Measurements from ENCODE around the gene KIFAP3. TPM values are rescaled to one million over a fixed set of nuclear protein-coding genes. Genes with fewer than 3 reads are reported as not detected.
A peak's percentile ranks its signal among the peaks of the same experiment; 100 is the strongest.

Gene KIFAP3
- total and polyA plus RNA-seq, 12 donors: 16.5 to 84.0 (median 54.0) TPM

DNA sequence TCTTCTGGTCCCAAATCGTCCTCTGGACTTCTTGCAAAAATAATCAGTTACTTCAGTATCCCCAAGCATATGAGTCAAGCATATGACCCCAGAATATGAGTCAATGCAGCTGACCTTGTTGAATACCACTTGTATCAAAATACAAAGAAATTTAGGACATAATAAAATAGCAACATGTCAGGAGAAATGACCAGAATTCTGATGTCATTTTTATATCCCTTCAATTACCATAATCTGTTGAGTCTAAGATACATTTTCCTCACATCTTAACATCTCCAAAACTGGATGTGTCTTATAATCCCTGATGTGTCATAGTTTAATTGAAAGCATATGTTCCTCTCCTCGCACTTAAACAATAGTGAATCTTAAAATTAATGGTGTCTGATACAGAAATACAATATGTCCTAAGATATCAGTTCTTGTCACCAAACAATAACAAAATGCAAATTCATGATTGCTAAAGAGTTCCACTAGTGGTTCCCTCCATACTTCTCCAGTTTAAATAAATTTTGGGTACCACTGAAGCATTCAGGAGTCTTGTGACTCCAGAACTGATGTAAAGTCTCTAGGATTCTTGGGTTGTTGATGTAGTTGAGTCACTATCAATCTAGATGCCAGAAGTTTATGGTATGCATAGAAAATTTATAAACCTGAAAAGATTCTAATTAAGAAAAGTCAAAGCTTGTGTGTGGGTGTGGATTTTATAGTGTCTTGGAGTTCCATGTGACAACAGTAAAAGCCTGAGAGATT lies 41.8 kb downstream of the KIFAP3 start:
- intact Hi-C loops (cut with DNase I): no loop called here
- Histone ChIP-seq H3K9me3 (peaks cover 0 to 10% (median 7%) of the 10 kb centered on the region in 11 donors), H3K27me3 (no peaks in the 10 kb centered on the region), H3K27ac (no peak overlapping the region), H3K4me3 (no peak overlapping the region), H3K36me3 (peaks cover 0 to 68% (median 18%) of the 10 kb centered on the region in 9 donors), H3K4me1 (no peaks in the 10 kb centered on the region)
- ATAC-seq: no peak
- 86 to 89% methylated on average over 2 of the region's 2 CpGs for WGBS, 2 donors
- no peak for DNase-seq
- TF ChIP-seq, protein P1, sequence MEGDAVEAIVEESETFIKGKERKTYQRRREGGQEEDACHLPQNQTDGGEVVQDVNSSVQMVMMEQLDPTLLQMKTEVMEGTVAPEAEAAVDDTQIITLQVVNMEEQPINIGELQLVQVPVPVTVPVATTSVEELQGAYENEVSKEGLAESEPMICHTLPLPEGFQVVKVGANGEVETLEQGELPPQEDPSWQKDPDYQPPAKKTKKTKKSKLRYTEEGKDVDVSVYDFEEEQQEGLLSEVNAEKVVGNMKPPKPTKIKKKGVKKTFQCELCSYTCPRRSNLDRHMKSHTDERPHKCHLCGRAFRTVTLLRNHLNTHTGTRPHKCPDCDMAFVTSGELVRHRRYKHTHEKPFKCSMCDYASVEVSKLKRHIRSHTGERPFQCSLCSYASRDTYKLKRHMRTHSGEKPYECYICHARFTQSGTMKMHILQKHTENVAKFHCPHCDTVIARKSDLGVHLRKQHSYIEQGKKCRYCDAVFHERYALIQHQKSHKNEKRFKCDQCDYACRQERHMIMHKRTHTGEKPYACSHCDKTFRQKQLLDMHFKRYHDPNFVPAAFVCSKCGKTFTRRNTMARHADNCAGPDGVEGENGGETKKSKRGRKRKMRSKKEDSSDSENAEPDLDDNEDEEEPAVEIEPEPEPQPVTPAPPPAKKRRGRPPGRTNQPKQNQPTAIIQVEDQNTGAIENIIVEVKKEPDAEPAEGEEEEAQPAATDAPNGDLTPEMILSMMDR (IDR thresholded peaks at IDR 0.05): no peak

DNA sequence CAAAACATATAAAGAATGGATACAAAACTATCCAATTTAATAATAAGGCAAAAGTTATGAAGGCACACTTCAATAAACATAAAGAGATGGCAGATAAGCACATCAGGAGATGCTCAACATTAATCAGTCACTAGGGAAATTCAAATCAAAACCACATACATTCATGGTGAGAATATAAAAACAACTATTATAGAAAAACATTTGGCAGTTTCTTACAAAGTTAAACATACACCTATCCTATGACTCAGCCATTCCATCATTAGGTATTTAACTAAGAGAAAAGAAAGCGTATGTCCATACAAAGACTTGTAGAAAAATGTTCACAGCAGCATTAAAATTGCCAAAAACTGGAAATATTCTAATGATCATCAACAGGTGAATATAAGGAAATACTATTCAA lies 44.3 kb downstream of the KIFAP3 start:
- H3K4me1 ChIP-seq: no peaks in the 10 kb centered on the region
- TF ChIP-seq, protein P1 (IDR thresholded peaks at IDR 0.05): no peak
- H3K27me3 ChIP-seq: no peaks in the 10 kb centered on the region
- peaks cover 0 to 21% (median 13%) of the 10 kb centered on the region in 11 donors for H3K9me3 ChIP-seq
- ATAC-seq (no peak), DNase-seq (no peak)
- H3K4me3 ChIP-seq: no peak overlapping the region
- peaks cover 0 to 76% (median 22%) of the 10 kb centered on the region in 9 donors for H3K36me3 ChIP-seq
- intact Hi-C loops (cut with DNase I): no loop called here
- H3K27ac ChIP-seq: no peak overlapping the region
- WGBS, 2 donors: 98 to 99% methylated on average over 1 of the region's 1 CpG

DNA sequence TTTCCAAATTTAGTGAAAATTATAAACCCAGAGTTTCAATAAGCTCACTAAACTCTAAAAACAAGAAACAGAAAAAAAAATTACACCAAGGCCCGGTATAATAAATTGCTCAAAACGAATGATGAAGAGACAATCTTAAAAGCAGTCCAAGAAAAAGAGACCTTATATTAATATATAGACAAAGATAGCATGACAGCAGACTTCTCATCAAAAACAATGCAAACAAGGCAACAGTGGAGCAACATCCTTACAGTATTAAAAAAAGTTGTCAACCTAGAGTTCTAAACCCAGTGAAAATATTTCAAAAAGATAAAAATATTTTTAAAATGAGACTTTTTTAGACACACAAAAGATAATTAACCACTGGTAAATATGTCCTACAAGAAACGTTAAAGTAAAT lies 46.7 kb downstream of the KIFAP3 start:
- DNase-seq: no peak
- no peaks in the 10 kb centered on the region for H3K27me3 ChIP-seq
- H3K4me3 ChIP-seq: no peak overlapping the region
- WGBS, 2 donors: 96 to 98% methylated on average over 3 of the region's 3 CpGs
- H3K27ac ChIP-seq: no peak overlapping the region
- peaks cover 0 to 21% (median 13%) of the 10 kb centered on the region in 11 donors for H3K9me3 ChIP-seq
- ATAC-seq: no peak
- peaks cover 0 to 75% (median 22%) of the 10 kb centered on the region in 9 donors for H3K36me3 ChIP-seq
- TF ChIP-seq, protein P1 (IDR thresholded peaks at IDR 0.05): no peak
- intact Hi-C loops (cut with DNase I): no loop called here
- no peaks in the 10 kb centered on the region for H3K4me1 ChIP-seq

DNA sequence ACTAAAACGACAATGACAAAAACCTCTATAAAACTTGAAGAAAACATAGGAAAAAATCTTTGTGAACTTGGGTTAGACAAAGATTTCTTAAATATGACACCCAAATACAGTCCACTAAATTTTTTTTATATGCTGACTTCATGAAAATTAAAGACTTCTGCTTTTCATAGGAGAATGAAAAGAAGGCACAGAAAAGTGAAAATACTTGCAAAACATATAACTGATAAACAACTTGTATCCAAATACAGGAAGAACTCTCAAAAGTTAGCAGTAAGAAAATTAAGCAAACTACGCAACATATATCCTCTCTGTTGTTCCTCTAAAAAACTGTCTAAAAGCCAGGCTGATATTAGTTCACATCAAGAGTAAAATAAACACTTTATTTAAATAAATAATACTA lies 53.6 kb downstream of the KIFAP3 start:
- DNase-seq: no peak
- intact Hi-C loops (cut with DNase I): no loop called here
- H3K36me3 ChIP-seq: peaks cover 0 to 77% (median 17%) of the 10 kb centered on the region in 9 donors
- H3K4me1 ChIP-seq: no peaks in the 10 kb centered on the region
- TF ChIP-seq, protein P1 (IDR thresholded peaks at IDR 0.05): no peak
- whole genome bisulfite sequencing, 2 donors: 94 to 97% methylated on average over 2 of the region's 2 CpGs
- H3K27me3 ChIP-seq: no peaks in the 10 kb centered on the region
- ATAC-seq: no peak
- peak overlapping the region in 1 of 10 donors; percentile 31 for H3K27ac ChIP-seq
- H3K9me3 ChIP-seq: peaks cover 0 to 17% (median 10%) of the 10 kb centered on the region in 11 donors
- no peak overlapping the region for H3K4me3 ChIP-seq
